Hepatocyte (in vitro differentiated cells): ENCODE results near the gene MYOZ2. TPM values are rescaled to one million over a fixed set of nuclear protein-coding genes. Genes with fewer than 3 reads are reported as not detected.

Experiments used
- DNase-seq: peaks from one replicate; pipeline ENCODE4 v3.0.0-alpha.2; 2016; ENCODE audit warnings: low spot score
- H2AFZ ChIP-seq: fragments of 200-600 bp; sonication (generic); 2 replicates; pipeline ENCODE4 v1.6.0; 2016; ENCODE audit warnings: antibody characterized with exemption, mild to moderate bottlenecking
- H3K27ac ChIP-seq: fragments of 200-600 bp; sonication (generic); 2 replicates; pipeline ENCODE4 v1.5.1; 2016; ENCODE audit warnings: mild to moderate bottlenecking
- H3K27me3 ChIP-seq: fragments of 200-600 bp; sonication (generic); 2 replicates; pipeline ENCODE4 v1.6.1; 2016
- H3K36me3 ChIP-seq: fragments of 200-600 bp; sonication (generic); replicated peaks from 2 replicates; pipeline ENCODE4 v1.5.1; 2016; ENCODE audit warnings: low read depth; ENCODE audit not compliant: insufficient read depth
- H3K4me1 ChIP-seq: fragments of 200-600 bp; sonication (generic); 2 replicates; pipeline ENCODE4 v1.5.1; 2016; ENCODE audit warnings: mild to moderate bottlenecking, moderate library complexity; ENCODE audit not compliant: insufficient read depth
- H3K4me2 ChIP-seq: fragments of 200-600 bp; sonication (generic); 2 replicates; pipeline ENCODE4 v1.6.0; 2016
- H3K4me3 ChIP-seq: fragments of 200-600 bp; sonication (generic); 2 replicates; pipeline ENCODE4 v1.5.1; 2016; ENCODE audit warnings: mild to moderate bottlenecking
- H3K79me2 ChIP-seq: fragments of 200-600 bp; sonication (generic); 2 replicates; pipeline ENCODE4 v1.6.0; 2017; ENCODE audit warnings: mild to moderate bottlenecking
- H3K9me2 ChIP-seq: fragments of 200-600 bp; sonication (generic); replicated peaks from 2 replicates; pipeline ENCODE4 v1.6.0; 2017; ENCODE audit warnings: mild to moderate bottlenecking; ENCODE audit not compliant: insufficient read depth
- H3K9me3 ChIP-seq: fragments of 200-600 bp; sonication (generic); 2 replicates; pipeline ENCODE4 v1.5.1; 2016; ENCODE audit warnings: low read depth, mild to moderate bottlenecking
- H4K20me1 ChIP-seq: fragments of 200-600 bp; sonication (generic); 2 replicates; pipeline ENCODE4 v1.6.0; 2016; ENCODE audit warnings: mild to moderate bottlenecking; ENCODE audit not compliant: insufficient read depth, poor library complexity, severe bottlenecking
- EZH2 ChIP-seq: fragments of 200-600 bp; sonication (generic); IDR thresholded peaks from 2 replicates; pipeline ENCODE4 v1.6.1; 2016; ENCODE audit warnings: antibody characterized with exemption, mild to moderate bottlenecking, borderline replicate concordance
- EZH2phosphoT487 ChIP-seq: fragments of 200-600 bp; sonication (generic); IDR thresholded peaks from one replicate; pipeline ENCODE4 v1.6.1; 2018; ENCODE audit warnings: antibody characterized with exemption, mild to moderate bottlenecking, low read depth, moderate library complexity; ENCODE audit not compliant: unreplicated experiment, severe bottlenecking
- WGBS: methylation state at CpG from one replicate; pipeline ENCODE4 v1.1.6; 2016; ENCODE audit warnings: low lambda C conversion rate; ENCODE audit errors: missing lambda C conversion rate; 5-methylcytosine and 5-hydroxymethylcytosine counted together
- polyA plus RNA-seq: library from polyadenylated mRNA; unstranded; fragments of >200 nt; fragmentation: Nextera tagmentation; extraction: Ambion mirVana; gene quantifications from 2 replicates; pipeline ENCODE4 v1.2.1, GENCODE V29; 2016
- total RNA-seq: library from RNA; depleted of rRNA; stranded (reverse); fragments of >200 nt; gene quantifications from 2 replicates; pipeline ENCODE4 v1.2.3, GENCODE V29; 2014
- TF ChIP-seq, protein P1 (sequence below): fragments of 200-600 bp; sonication (generic); IDR thresholded peaks from 2 replicates; pipeline ENCODE4 v1.5.1; 2016; ENCODE audit warnings: antibody characterized with exemption, mild to moderate bottlenecking; ENCODE audit not compliant: poor library complexity

Gene MYOZ2
- total and polyA plus RNA-seq, 2 experiments from 2014 or later: 0.10 TPM; not detected in 1

DNA sequence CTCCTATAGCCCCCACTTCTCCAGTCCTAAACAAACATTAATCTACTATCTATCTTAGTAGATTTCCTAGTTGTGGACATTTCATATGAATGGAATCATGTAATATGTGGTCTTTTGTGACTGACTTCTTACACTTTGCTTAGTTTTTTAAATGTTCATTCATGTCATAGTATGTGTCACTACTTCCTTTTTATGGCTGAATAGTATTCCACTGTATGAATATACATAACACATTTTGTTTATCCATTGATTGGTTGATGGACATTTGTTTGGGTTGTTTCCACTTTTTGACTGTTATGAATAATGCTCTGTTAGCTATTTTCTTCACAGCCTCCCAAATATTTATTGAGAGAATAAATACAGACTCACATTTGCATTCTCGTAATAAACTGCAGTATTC lies 96.7 kb downstream of the MYOZ2 start:
- no peak overlapping the region for H2AFZ ChIP-seq
- no peaks in the 10 kb centered on the region for H4K20me1 ChIP-seq
- no peaks in the 10 kb centered on the region for H3K9me3 ChIP-seq
- H3K9me2 ChIP-seq: no peaks in the 10 kb centered on the region
- no peaks in the 10 kb centered on the region for H3K36me3 ChIP-seq
- H3K27me3 ChIP-seq: no peaks in the 10 kb centered on the region
- TF ChIP-seq EZH2 (no peak), EZH2phosphoT487 (no peak)
- 97% methylated on average over 1 of the region's 1 CpG for WGBS
- peaks cover 49% of the 10 kb centered on the region for H3K79me2 ChIP-seq
- H3K4me1 ChIP-seq: no peaks in the 10 kb centered on the region
- no peak overlapping the region for H3K4me3 ChIP-seq
- H3K27ac ChIP-seq: no peak overlapping the region
- no peak overlapping the region for H3K4me2 ChIP-seq
- no peak for DNase-seq

DNA sequence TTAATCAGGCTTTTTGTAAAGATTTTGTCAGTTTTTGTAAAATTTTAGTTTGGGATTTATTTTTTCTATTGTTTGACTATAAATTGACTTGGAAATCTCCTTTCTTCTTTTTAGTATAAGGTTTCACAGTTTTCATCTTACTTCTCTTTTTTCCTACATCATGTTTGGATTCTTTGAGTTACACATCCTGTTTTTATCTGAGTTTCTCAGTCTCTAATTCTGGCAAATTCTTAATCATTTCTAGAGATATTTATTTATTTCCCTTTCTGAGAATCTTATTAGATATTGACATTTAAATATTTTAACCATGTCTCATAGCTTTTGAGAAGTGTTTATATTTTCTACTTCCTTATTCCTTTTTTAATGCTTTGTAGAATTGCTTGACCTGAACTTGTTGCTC lies 97.6 kb downstream of the MYOZ2 start:
- Histone ChIP-seq H3K9me2 (no peaks in the 10 kb centered on the region), H3K9me3 (no peaks in the 10 kb centered on the region), H3K4me3 (no peak overlapping the region), H3K27me3 (no peaks in the 10 kb centered on the region), H3K36me3 (no peaks in the 10 kb centered on the region), H3K4me2 (no peak overlapping the region), H3K4me1 (no peaks in the 10 kb centered on the region), H3K27ac (no peak overlapping the region), H3K79me2 (peaks cover 46% of the 10 kb centered on the region), H4K20me1 (no peaks in the 10 kb centered on the region), H2AFZ (no peak overlapping the region)
- TF ChIP-seq EZH2 (no peak), EZH2phosphoT487 (no peak)
- no peak for DNase-seq

DNA sequence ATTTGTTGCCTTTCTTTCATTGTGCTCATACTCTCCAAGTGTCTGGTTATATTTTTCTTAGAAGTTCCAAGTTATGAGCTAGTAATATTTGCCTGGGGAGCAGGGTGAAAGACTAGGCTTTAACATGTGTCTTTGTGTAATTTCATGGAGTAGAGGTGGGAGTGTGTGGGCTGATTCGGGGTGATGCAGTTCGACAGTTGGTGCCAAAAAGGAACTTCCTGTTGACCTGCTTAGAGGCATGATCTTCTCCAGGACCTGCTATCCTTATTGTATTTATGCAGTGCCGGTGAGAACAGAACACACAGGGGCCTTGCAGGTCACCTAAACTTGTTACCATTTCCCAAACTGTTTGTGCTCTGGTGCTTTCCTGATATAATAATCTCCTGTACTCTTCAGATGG lies 98.1 kb downstream of the MYOZ2 start:
- 67% methylated on average over 3 of the region's 3 CpGs for WGBS
- H3K27ac ChIP-seq: no peak overlapping the region
- no peak overlapping the region for H2AFZ ChIP-seq
- no peak overlapping the region for H3K4me3 ChIP-seq
- TF ChIP-seq, protein P1, sequence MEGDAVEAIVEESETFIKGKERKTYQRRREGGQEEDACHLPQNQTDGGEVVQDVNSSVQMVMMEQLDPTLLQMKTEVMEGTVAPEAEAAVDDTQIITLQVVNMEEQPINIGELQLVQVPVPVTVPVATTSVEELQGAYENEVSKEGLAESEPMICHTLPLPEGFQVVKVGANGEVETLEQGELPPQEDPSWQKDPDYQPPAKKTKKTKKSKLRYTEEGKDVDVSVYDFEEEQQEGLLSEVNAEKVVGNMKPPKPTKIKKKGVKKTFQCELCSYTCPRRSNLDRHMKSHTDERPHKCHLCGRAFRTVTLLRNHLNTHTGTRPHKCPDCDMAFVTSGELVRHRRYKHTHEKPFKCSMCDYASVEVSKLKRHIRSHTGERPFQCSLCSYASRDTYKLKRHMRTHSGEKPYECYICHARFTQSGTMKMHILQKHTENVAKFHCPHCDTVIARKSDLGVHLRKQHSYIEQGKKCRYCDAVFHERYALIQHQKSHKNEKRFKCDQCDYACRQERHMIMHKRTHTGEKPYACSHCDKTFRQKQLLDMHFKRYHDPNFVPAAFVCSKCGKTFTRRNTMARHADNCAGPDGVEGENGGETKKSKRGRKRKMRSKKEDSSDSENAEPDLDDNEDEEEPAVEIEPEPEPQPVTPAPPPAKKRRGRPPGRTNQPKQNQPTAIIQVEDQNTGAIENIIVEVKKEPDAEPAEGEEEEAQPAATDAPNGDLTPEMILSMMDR: no peak
- TF ChIP-seq EZH2 (no peak), EZH2phosphoT487 (no peak)
- H3K9me3 ChIP-seq: no peaks in the 10 kb centered on the region
- no peaks in the 10 kb centered on the region for H3K36me3 ChIP-seq
- H3K4me1 ChIP-seq: no peaks in the 10 kb centered on the region
- no peaks in the 10 kb centered on the region for H3K27me3 ChIP-seq
- no peak overlapping the region for H3K4me2 ChIP-seq
- peaks cover 44% of the 10 kb centered on the region for H3K79me2 ChIP-seq
- H4K20me1 ChIP-seq: no peaks in the 10 kb centered on the region
- no peaks in the 10 kb centered on the region for H3K9me2 ChIP-seq
- DNase-seq: no peak

DNA sequence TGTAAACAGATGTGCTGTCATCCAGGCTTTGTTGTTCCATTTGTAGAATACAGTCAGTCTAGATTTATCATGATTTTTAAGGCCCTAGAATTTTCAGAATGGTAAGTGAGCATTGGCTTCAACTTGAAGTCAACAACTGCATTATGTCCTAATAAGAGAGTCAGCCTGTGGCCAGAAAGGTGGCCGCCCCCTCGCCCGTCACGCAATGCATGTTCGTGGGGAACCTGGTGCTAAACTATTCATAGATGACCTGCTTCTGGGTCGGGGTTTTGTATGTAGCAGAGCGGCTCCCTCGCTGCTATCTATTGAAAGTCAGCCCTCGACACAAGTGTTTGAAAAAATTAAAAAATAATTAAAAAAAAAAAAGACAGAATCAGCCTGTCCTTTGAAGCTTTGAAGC lies 101.6 kb downstream of the MYOZ2 start:
- 92% methylated on average over 9 of the region's 9 CpGs for WGBS
- TF ChIP-seq, protein P1: no peak
- TF ChIP-seq EZH2 (no peak), EZH2phosphoT487 (no peak)

More for the DNA sequence above, 101.6 kb downstream of the MYOZ2 start:
- DNase-seq: no peak
- Histone ChIP-seq H3K4me3 (no peak overlapping the region), H3K36me3 (no peaks in the 10 kb centered on the region), H2AFZ (no peak overlapping the region), H3K79me2 (peaks cover 28% of the 10 kb centered on the region), H3K4me1 (no peaks in the 10 kb centered on the region), H4K20me1 (no peaks in the 10 kb centered on the region), H3K27me3 (no peaks in the 10 kb centered on the region), H3K9me3 (no peaks in the 10 kb centered on the region), H3K27ac (no peak overlapping the region), H3K9me2 (no peaks in the 10 kb centered on the region), H3K4me2 (no peak overlapping the region)

Other genes with a start within 250 kb of the MYOZ2 start
- 10.3 and 12.6 TPM in 2 replicates for gene SYNPO2, start 247.0 kb upstream of the MYOZ2 start, total RNA-seq
- gene SYNPO2, start 247.0 kb upstream of the MYOZ2 start, polyA plus RNA-seq: 3.1 and 3.5 TPM in 2 replicates
- gene USP53, start 76.9 kb downstream of the MYOZ2 start, total RNA-seq: 37.0 and 39.9 TPM in 2 replicates
- 28.4 and 34.4 TPM in 2 replicates for gene USP53, start 76.9 kb downstream of the MYOZ2 start, polyA plus RNA-seq
- 6.3 and 10.7 TPM in 2 replicates for gene FABP2, start 186.3 kb downstream of the MYOZ2 start, total RNA-seq
- gene FABP2, start 186.3 kb downstream of the MYOZ2 start, polyA plus RNA-seq: 3.7 and 7.0 TPM in 2 replicates